Measurements from ENCODE around the gene S100A11. TPM values are rescaled to one million over a fixed set of nuclear protein-coding genes. Genes with fewer than 3 reads are reported as not detected.

Gene S100A11
- polyA plus RNA-seq, 1 of the 3 experiments (the other 2 are of a cell fraction) = 736 TPM

DNA sequence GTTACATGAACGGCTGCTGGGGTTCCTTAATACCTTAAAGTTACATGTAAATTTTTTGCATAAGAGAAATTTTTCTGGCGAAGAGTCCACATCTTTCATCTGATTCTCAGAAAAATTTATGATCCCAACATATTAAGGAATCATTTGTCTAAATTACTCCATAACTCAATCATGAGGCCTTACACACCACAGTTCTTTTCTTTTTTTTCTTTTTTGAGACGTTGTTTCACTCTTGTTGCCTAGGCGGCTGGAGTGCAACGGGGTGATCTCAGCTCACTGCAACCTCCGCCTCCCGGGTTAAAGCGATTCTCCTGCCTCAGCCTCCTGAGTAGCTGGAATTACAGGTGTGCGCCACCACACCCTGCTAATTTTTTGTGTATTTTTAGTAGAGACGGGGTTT, 2.1 kb upstream of the S100A11 start:
- peaks cover 6% of the 10 kb centered on the region for H4K20me1 ChIP-seq (ENCODE audit: insufficient read depth)
- no peak for TF ChIP-seq SMC3 (IDR thresholded peaks at IDR 0.05; ENCODE audit: low read depth, low read length)
- TF ChIP-seq JUND (IDR thresholded peaks at IDR 0.05) = no peak
- TF ChIP-seq YY1 (IDR thresholded peaks at IDR 0.05; ENCODE audit: low read depth) = no peak
- TF ChIP-seq TEAD4 (IDR thresholded peaks at IDR 0.05; ENCODE audit: borderline replicate concordance, insufficient read depth) = no peak
- TF ChIP-seq USF1 (IDR thresholded peaks at IDR 0.05; ENCODE audit: borderline replicate concordance, low read depth) = no peak
- no peak for TF ChIP-seq RAD21 (IDR thresholded peaks at IDR 0.05; ENCODE audit: low read length)
- TF ChIP-seq, protein P1, sequence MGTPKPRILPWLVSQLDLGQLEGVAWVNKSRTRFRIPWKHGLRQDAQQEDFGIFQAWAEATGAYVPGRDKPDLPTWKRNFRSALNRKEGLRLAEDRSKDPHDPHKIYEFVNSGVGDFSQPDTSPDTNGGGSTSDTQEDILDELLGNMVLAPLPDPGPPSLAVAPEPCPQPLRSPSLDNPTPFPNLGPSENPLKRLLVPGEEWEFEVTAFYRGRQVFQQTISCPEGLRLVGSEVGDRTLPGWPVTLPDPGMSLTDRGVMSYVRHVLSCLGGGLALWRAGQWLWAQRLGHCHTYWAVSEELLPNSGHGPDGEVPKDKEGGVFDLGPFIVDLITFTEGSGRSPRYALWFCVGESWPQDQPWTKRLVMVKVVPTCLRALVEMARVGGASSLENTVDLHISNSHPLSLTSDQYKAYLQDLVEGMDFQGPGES (IDR thresholded peaks at IDR 0.05; ENCODE audit: low read depth, low read length) = no peak
- TF ChIP-seq NRF1 (IDR thresholded peaks at IDR 0.05; ENCODE audit: low read depth, low read length) = no peak
- no peak for TF ChIP-seq FOXJ3 (CRISPR knock-in tag; IDR thresholded peaks at IDR 0.05)
- TF ChIP-seq MEF2A (IDR thresholded peaks at IDR 0.05; ENCODE audit: borderline replicate concordance, low read depth) = no peak
- peaks cover 23% of the 10 kb centered on the region for H3F3A ChIP-seq (replicated peaks; ENCODE audit: insufficient read depth)
- no peak overlapping the region for H3K27ac ChIP-seq (ENCODE audit: low read depth in 2 of 2, low read length in 1 of 2)
- no peak overlapping the region for H3K9ac ChIP-seq
- H3K27me3 ChIP-seq (ENCODE audit: insufficient read depth) = peaks cover 33% of the 10 kb centered on the region
- no peaks in the 10 kb centered on the region for H3K9me3 ChIP-seq
- H2AFZ ChIP-seq (ENCODE audit: low read depth) = no peak overlapping the region
- H3K4me2 ChIP-seq = no peak overlapping the region
- WGBS (ENCODE audit: low lambda C conversion rate) = 66% methylated on average over 9 of the region's 10 CpGs
- peaks cover 4 to 6% of the 10 kb centered on the region in 2 experiments for H3K36me3 ChIP-seq (replicated peaks in 1 of 2; ENCODE audit: control insufficient read depth in 1 of 2, insufficient read depth in 2 of 2, low read length in 1 of 2)
- no peaks in the 10 kb centered on the region for H3K9me2 ChIP-seq
- H3K4me1 ChIP-seq (ENCODE audit: control insufficient read depth in 1 of 2, insufficient read depth in 2 of 2, low read depth in 1 of 2, low read length in 1 of 2) = peaks cover 10 to 14% of the 10 kb centered on the region in 2 experiments; a peak in 2 of 4 replicates
- CTCF ChIA-PET = interaction anchor here (1.4 kb wide), 1 partner anchor 14 kb away, joined by 3 read pairs; no protein-coding TSS in a partner anchor
- POLR2A ChIA-PET = no interaction called here
- no peak overlapping the region for H3K4me3 ChIP-seq (ENCODE audit: low read depth in 2 of 2, low read length in 1 of 2)
- no peak for DNase-seq
- peaks cover 34% of the 10 kb centered on the region for H3K79me2 ChIP-seq (ENCODE audit: insufficient read depth)

DNA sequence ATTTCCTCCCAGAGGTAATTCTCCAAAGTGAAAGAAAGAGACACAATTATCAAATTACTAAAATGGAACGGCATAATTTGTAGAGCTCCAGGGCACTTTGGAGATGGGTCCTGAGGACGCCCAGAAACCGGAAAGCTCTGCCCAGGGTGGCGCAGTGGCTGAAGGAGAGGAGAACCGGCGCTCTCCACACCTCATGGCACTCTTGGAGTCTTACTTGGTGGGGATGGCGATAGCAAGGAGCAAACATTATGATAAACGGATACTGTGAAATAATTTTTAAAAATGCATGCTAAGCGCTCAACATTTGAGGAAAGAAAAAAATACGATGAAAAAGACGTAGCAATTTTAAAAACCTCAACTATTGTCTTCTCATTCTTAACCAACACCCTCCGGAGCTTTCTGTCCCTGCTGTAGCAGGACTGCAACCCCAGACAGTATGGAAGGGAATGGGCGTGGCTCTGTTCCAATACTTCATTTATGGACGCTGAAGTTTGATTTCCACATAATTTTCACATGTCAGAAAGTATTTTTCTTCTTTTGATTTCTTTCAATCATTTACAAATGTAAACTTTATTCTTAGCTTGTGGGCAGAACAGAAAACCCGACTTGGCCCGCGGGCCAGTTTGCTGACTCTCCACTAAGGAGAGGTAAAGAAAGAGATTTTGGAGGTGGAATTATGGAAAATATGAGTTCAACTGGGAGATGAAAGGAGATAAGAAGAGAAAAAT, 1.1 kb downstream of the S100A11 start:
- Histone ChIP-seq H3F3A (replicated peaks; ENCODE audit: insufficient read depth) (peaks cover 47% of the 10 kb centered on the region), H2AFZ (ENCODE audit: low read depth) (peak overlapping the region; percentile 95), H3K79me2 (ENCODE audit: insufficient read depth) (peaks cover 49% of the 10 kb centered on the region), H3K27me3 (ENCODE audit: insufficient read depth) (peaks cover 9% of the 10 kb centered on the region; the same call in 1 of the 2 replicates), H3K9ac (peak overlapping the region; percentile 99), H3K4me3 (ENCODE audit: low read depth in 2 of 2, low read length in 1 of 2) (peak overlapping the region; percentile 69 to 91), H3K4me2 (peak overlapping the region; percentile 88), H3K27ac (ENCODE audit: low read depth in 2 of 2, low read length in 1 of 2) (peak overlapping the region; percentile 93 to 94), H3K9me2 (no peaks in the 10 kb centered on the region), H3K4me1 (ENCODE audit: control insufficient read depth in 1 of 2, insufficient read depth in 2 of 2, low read depth in 1 of 2, low read length in 1 of 2) (peaks cover 12 to 20% of the 10 kb centered on the region in 2 experiments; a peak in 2 of 4 replicates), H3K36me3 (replicated peaks in 1 of 2; ENCODE audit: control insufficient read depth in 1 of 2, insufficient read depth in 2 of 2, low read length in 1 of 2) (peaks cover 30 to 38% of the 10 kb centered on the region in 2 experiments), H4K20me1 (ENCODE audit: insufficient read depth) (peaks cover 18% of the 10 kb centered on the region), H3K9me3 (no peaks in the 10 kb centered on the region)
- no peak for DNase-seq
- ChIA-PET POLR2A (no interaction called here), CTCF (interaction anchor here (0.7 to 2.8 kb wide), 10 partner anchors 12 to 423 kb away, joined by 3 to 13 read pairs (median 4); no protein-coding TSS in a partner anchor)
- 7% methylated on average over 17 of the region's 17 CpGs for WGBS (ENCODE audit: low lambda C conversion rate)
- TF ChIP-seq RAD21 (IDR thresholded peaks at IDR 0.05; ENCODE audit: low read length) (no peak), FOXJ3 (CRISPR knock-in tag; IDR thresholded peaks at IDR 0.05) (no peak), EP300 (IDR thresholded peaks at IDR 0.05; ENCODE audit: borderline replicate concordance in 1 of 2, low read depth in 1 of 2, low read length in 1 of 2) (no peak), JUND (IDR thresholded peaks at IDR 0.05) (no peak), CHD2 (IDR thresholded peaks at IDR 0.05; ENCODE audit: low read length, partially characterized antibody) (no peak), GABPA (IDR thresholded peaks at IDR 0.05; ENCODE audit: low read depth) (0 out of 2 replicates have a peak, but pooled peaks have one; percentile 3), GATA2 (CRISPR knock-in tag; IDR thresholded peaks at IDR 0.05) (no peak), TCF12 (IDR thresholded peaks at IDR 0.05) (no peak), FOSL2 (IDR thresholded peaks at IDR 0.05; ENCODE audit: borderline replicate concordance, low read depth) (no peak), SMC3 (IDR thresholded peaks at IDR 0.05; ENCODE audit: low read depth, low read length) (no peak), YY1 (IDR thresholded peaks at IDR 0.05; ENCODE audit: low read depth) (peak; percentile 16; the same call in 1 of the 2 replicates)
- TF ChIP-seq, protein P1 (IDR thresholded peaks at IDR 0.05; ENCODE audit: low read depth, low read length) = no peak
- TF ChIP-seq, protein P2, sequence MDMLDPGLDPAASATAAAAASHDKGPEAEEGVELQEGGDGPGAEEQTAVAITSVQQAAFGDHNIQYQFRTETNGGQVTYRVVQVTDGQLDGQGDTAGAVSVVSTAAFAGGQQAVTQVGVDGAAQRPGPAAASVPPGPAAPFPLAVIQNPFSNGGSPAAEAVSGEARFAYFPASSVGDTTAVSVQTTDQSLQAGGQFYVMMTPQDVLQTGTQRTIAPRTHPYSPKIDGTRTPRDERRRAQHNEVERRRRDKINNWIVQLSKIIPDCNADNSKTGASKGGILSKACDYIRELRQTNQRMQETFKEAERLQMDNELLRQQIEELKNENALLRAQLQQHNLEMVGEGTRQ (IDR thresholded peaks at IDR 0.05; ENCODE audit: borderline replicate concordance, low read depth, low read length) = no peak
- TF ChIP-seq, protein P3, sequence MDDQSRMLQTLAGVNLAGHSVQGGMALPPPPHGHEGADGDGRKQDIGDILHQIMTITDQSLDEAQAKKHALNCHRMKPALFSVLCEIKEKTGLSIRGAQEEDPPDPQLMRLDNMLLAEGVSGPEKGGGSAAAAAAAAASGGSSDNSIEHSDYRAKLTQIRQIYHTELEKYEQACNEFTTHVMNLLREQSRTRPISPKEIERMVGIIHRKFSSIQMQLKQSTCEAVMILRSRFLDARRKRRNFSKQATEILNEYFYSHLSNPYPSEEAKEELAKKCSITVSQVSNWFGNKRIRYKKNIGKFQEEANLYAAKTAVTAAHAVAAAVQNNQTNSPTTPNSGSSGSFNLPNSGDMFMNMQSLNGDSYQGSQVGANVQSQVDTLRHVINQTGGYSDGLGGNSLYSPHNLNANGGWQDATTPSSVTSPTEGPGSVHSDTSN (IDR thresholded peaks at IDR 0.05) = no peak
